ENCODE measurements around the gene CTSA. TPM values are rescaled to one million over a fixed set of nuclear protein-coding genes. Genes with fewer than 3 reads are reported as not detected.

Gene CTSA
- total RNA-seq = 57.4 TPM

DNA sequence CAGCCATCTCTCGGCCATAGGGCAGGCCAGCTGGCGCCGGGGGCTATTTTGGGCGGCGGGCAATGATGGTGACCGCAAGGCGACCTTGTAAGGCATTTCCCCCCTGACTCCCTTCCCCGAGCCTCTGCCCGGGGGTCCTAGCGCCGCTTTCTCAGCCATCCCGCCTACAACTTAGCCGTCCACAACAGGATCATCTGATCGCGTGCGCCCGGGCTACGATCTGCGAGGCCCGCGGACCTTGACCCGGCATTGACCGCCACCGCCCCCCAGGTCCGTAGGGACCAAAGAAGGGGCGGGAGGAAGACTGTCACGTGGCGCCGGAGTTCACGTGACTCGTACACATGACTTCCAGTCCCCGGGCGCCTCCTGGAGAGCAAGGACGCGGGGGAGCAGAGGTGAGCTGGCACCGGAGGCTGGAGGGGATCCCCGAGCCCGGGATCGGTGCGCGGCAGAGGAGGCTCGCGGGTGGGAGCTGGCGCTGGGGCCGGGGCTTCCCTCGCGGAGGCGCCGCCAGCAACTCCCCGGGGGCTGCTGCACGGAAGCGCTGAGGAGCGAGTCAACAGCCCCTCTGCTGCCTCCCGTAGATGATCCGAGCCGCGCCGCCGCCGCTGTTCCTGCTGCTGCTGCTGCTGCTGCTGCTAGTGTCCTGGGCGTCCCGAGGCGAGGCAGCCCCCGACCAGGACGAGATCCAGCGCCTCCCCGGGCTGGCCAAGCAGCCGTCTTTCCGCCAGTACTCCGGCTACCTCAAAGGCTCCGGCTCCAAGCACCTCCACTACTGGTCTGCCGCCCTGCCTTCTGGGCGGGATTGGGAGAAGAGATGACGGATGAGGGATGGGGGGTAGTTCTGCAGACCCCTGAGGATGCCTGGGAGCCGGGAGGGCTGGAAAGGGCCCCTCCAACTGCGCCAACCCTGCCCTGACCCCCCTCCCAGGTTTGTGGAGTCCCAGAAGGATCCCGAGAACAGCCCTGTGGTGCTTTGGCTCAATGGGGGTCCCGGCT, at the start of gene CTSA, which contains the start of gene NEURL2:
Gene CTSA, plus strand, starts transcription at position 351 of the 999 bp plus-strand sequence. Its CDS starts 234 bp downstream, at position 585.
Gene NEURL2, minus strand, starts transcription at position 224 of the 999 bp plus-strand sequence. Its CDS starts 217 bp downstream, at position 7.
- peak; percentile 74 for ATAC-seq

DNA sequence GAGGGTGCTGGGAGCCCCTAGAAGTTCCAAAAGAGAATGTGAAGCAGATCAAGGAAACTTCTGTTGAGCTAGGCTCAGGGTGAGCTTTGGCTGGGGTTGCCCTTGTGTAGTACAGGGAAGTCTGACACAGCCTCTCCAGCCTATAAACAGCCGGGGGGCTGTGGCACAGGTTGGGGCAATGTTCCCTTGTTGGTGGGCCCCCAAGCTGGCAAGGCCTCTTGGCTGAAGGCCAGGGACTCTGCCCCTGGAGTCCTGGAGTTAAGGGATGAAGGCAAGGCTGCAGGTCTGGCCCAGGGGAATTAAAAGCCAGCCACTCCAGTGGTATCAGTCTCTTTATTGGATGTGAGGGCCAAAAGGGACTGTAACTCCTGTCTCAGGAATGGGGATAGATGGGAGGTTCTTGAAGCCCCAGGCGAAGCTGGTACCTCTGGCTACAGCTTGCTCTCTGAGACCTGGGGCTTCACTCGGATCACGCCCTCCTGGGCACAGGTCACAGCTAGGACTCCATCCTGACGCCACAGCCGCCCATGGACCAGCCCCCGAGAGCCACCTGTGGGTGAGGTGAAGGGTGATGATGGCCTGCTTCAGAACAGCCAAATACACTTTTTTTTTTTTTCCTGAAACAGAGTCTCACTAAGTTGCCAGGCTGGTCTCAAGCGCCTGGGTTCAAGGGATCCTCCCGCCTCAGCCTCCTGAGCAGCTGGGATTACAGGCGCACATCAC, 49.6 kb upstream of the CTSA start:
- no peak for ATAC-seq

DNA sequence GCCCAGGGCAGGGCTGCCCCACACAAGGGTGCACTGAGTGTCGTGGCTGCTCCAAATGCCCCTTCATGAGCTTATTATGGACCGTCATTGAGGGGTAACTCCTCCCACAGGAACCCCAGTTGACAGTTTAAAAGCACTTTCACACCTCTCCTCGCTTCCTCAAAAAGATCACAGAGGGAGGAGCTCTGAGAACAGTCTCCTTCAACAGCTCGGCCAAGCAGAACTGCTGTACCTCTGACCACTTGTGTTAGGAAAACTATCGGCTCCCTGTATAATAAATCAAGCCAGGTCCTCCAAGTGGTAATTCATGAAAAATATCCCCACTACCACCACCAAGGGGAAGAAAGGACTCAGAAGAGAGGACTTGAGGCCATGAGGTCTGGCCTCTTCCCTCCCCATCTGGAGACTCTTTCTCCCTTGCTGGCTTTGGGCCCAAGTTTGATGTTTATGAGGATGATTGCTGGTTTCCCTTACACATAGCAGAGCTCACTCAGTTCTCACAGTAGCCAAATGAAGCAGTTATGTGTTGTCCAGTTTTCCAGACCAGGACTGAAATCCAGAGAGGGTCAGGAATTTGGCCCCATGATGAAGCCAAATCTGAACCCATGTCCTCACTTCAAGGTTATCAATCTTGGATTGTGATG, 48.8 kb upstream of the CTSA start:
- no peak for ATAC-seq

DNA sequence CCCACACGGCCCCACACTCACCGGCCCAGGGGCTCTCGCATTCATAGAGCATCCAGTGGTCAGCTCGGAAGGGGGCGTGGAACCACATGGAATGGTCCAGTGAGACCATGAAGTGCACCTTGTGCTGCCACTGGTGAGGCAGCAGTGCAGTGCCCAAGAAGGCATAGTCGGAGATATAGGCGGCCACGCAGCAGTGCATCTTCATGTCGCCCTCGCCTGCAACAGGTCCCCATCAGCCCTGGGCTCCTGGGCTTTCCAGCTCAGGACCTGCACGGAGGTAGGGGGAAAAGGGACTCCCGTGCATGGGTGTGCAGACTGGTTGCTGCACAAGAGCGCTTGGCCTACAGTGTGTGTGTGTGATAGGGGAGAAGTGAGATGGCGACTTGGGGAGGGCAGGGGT, 47.6 kb upstream of the CTSA start:
- no peak for ATAC-seq

DNA sequence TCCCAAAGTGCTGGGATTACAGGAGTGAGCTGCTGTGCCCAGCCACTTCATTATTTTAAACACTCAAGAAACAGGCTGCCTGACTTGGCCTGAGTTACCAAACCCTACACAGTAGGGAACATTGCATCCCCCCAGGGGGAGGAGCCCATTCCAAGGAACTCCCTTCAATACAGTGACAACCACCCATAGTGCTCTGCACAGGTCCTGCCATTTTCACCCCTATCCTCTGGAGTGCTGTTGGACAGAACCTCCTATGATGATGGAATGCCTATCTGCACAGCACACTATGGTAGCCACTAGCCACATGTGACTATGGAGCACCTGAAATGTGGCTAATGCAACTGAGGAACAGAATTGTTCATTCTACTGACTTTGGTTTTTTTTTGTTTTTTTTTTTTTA, 45.7 kb upstream of the CTSA start:
- no peak for ATAC-seq

DNA sequence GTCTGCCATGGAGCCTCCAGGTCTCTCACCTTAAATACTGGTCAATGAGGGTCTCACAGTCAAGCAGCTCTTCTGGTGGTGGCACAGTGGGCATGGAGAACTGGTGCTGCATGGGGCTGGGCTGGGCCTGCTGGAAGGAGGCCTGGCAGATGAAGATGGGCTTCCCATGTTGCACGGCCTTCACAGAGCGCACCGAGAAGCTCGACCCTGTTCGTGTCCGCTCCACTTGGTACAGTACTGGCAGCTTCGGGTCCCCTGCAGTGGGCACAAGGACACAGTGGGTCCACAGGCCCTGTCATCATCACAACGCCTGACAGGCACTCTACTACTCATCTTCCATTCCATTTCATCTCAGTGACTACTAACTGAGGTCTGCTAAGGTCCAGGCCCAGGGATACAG, 42.7 kb upstream of the CTSA start:
- no peak for ATAC-seq

DNA sequence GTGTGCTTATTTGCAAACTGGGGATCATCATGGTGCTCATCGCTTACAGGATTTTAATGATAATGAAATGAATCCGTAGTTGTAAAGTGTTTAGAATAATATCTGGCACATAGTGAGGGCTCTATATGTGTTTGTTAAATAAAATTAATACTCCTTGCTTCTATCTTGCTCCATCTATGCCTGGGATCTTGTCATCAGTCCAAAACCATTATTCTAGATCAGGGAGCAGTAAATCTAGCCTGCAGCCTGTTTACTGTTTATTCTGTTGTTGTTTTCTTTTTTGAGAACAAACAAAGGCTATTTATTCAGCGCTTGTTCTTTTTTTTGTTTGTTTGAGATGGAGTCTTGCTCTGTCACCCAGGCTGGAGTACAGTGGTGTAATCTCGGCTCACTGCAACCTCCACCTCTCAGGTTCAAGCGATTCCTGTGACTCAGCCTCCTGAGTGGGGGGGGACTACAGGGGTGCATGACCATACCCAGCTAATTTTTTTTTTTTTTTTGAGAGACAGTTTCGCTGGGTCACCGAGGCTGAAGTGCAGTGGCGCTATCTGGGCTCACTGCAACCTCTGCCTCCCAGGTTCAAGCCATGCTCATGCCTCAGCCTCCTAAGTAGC, 42.1 kb upstream of the CTSA start:
- ATAC-seq = no peak

DNA sequence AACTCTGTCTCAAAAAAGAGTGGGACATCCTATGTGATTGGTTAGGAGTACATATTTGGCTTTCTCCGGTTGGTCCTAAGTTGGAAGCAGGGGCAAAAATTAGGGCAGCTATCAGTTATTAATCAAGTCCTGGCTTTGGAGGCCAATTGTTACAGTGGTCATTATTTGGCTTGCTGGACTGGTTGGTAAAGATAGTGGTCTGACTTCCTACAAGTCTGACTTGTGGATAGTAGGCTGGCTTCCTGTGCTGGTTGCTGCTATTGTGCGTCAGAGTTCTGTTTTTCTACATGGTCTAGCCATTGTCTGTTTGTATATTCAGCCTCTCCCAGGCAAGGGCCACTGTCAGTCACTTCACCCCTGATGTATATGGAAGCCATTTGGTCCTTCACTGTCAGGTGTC, 40.9 kb upstream of the CTSA start:
- ATAC-seq = no peak

DNA sequence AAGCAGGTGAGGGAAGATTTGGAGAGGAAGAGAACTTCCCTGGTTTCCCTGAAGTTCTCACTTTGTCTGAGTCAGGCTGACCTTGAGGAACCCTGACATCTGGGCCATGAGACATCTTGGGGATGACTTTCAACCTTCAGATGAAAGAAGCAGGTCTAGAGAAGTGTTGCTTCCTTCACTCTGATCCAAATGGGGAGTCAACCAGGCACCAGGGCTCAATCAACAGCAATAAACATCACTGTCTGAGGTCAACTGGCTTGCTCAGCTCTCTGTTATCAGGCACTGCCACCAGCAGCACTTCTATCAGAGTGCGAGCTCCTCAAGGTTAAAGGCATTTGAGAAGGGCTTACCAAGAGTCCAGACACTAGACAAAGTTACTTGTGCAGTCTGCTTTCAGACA, 40.2 kb upstream of the CTSA start:
- ATAC-seq = no peak

DNA sequence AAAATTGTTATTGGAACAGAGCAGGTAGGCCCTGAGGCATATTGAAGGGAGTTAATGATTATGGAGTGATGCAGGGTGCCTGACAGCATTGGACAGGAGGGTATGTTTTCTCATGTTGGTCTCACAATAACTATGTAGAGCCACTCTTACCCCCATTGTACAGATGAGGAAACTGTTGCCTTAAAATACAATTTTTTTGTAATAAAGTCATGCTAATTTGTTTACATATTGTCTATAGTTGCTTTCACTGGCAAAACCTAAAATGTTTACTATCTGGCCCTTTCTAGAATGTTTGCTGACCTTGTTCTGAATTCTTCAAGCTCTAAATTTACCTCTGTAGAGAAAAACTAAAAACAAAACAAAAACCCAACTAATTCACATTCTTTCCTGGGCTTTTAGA, 39.6 kb upstream of the CTSA start:
- no peak for ATAC-seq

DNA sequence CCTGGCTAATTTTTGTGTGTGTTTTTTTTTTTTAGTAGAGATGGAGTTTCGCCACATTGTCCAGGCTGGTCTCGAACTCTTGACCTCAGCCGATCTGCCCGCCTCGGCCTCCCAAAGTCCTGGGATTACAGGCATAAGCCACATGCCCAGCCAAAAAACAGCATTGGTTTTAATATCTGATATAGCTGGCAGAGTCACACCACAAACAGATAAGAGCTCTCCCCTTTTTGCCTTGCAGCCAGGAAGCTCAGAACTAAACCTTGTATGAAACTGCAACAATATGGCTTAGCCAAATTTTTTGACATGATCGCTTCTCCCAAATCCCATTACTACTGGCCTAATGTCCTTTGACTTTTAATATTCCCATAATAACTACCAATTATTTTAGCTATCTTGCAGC, 38.8 kb upstream of the CTSA start:
- ATAC-seq = no peak

DNA sequence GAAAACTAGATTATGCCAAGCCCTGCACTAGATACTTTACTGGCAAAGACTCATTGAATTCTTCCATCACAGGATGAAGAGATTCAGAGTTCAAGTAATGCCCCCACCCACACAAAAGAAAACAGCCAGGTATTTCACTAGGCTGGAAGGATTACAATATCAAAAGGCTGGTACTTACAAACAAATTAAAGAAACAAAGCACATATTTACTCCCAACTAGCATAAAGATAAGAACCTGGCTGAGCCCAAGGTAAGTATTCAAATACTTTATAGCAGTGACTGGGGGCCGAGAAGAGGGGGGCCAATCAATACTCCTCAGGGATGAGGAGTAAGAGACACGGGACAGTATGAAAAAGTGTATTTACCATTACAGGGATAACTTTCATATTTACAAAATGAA, 37.7 kb upstream of the CTSA start:
- no peak for ATAC-seq

DNA sequence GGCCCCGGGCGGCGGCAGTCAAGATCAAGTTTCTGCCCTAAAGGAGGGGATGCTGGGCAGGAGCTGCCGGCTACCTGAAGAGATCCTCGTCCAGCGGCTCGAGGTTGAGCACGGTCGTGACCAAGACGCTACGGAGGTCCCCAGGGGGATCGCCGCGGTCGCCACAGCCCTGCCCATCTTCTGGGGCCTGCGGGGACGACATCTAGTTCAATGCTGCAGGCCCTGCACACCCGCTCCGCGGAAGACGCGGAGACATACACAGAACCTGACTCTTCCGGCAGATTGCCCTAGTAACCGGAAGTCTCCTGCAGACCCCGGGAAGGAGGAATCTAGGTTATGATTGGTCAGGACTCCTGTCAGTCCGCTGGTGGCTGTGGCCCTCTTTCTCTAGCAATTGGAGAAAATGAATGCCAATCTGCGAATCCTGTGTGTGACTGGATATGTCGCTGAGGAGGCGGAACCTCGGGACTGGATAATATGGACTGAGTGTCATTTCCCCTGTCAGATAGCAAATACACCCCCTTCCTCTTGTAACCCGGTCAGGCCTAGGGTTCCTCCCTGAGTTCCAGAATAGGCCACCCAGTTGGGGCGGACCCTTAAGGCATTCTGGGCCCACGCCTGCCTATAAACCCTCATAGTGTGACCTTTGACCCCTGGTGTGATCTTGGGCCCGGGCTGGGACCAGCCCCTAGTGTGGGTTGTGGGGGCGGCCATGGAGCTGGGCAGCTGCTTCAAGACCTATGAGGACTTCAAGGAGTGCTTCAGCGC, 33.8 kb upstream of the CTSA start, which contains the start of the genes ACOT8 and ZSWIM3:
Gene ACOT8, minus strand, starts transcription at position 279 of the 768 bp plus-strand sequence. Its CDS starts 77 bp downstream, at position 202.
Gene ZSWIM3, plus strand, starts transcription at position 501 of the 768 bp plus-strand sequence. Its CDS starts 212 bp downstream, at position 713.
- peak; percentile 98 for ATAC-seq

DNA sequence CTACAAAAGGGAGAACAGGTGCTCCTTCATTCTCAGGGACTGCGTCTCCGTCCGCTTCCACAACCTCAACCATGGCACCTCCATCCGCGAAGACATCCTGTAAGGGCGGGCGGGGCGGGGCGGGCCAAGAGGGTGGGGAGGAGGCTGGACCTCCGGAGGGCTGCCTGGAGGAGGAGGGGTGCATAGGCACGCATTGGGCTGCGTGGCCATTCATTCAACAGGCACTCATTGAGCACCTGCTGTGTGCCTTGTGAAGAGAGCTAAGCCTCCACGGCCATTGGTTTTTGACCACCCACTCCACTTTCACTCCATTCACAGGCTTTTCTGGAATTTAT, 33.3 kb upstream of the CTSA start:
- ATAC-seq = no peak

DNA sequence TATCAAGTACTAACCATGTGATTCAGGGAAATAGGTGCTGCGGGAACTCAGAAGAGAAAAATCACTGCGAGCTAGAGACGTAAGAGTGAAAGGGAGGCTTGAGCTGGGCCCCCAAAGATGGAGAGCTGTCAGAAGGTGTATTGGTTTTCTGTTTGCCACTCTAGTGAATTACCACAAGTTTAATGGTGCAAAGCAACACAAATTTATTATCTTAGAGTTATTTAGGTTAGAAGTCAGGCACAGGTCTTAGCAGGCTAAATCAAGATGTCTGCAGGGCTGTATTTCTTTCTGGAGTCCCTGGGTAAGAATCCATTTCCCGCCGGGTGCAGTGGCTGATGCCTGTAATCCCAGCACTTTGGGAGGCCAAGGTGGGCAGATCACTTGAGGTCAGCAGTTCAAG, 31.2 kb upstream of the CTSA start:
- no peak for ATAC-seq

DNA sequence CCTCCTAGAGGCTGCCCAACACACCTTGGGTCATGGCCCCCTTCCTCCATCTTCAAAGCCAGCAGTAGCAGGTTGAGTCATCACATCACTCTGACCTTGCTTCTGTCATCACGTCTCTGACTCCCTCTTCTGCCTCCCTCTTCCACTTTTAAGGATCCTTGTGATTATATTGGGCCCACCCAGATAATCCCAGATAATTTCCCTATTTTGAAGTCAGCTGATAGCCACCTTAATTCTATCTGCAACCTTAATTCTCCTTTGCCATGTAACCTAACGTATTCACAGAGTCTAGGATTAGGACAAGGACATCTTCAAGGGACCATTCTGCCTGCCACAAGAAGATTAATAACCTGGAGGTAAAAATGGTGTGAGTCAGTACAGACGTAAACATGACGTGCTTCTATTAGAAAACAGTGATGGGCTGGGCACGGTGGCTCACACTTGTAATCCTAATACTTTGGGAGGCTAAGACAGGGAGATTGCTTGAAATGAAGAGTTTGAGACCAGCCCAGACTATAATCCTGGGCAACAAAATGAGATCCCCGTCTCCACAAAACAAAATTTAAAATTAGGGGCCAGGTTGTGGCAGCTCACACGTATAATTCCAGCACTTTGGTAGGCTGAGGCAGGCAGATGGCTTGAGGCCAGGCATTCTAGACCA, 30.4 kb upstream of the CTSA start:
- ATAC-seq = no peak

DNA sequence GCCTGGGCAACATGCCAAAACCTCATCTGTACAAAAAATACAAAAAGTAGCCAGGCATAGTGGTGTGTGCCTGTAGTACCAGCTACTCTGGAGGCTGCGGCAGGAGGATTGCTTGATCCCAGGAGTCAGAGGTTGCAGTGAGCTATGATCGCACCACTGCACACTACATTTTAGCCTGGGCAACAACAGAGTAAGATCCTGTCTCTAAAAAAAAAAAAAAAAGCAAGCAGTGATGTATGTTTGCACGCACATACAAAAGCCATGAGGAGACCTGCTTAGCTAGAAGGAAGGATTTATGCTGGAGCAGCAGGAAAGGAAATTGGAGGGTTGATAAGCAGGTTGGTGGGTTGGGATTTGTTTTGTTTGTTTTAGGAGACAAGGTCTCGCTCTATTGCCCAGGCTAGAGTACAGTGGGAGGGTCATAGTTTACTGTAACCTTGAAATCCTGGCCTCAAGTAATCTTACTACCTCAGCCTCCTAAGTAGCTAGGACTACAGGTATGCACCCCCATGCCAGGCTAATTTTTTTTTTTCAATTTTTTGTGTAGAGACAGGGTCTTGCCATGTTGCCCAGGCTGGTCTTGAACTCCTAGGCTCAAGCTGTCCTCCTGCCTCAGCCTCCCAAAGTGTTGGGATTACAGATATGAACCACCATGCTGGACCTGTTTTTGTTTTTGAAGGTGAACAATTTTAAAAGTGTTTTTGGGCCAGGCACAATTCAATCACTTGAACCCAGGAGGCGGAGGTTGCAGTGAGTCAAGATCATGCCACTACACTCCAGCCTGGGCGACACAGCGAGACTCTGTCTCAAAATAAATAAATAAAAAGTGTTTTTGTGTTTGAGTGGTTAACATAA, 29.7 kb upstream of the CTSA start:
- no peak for ATAC-seq

DNA sequence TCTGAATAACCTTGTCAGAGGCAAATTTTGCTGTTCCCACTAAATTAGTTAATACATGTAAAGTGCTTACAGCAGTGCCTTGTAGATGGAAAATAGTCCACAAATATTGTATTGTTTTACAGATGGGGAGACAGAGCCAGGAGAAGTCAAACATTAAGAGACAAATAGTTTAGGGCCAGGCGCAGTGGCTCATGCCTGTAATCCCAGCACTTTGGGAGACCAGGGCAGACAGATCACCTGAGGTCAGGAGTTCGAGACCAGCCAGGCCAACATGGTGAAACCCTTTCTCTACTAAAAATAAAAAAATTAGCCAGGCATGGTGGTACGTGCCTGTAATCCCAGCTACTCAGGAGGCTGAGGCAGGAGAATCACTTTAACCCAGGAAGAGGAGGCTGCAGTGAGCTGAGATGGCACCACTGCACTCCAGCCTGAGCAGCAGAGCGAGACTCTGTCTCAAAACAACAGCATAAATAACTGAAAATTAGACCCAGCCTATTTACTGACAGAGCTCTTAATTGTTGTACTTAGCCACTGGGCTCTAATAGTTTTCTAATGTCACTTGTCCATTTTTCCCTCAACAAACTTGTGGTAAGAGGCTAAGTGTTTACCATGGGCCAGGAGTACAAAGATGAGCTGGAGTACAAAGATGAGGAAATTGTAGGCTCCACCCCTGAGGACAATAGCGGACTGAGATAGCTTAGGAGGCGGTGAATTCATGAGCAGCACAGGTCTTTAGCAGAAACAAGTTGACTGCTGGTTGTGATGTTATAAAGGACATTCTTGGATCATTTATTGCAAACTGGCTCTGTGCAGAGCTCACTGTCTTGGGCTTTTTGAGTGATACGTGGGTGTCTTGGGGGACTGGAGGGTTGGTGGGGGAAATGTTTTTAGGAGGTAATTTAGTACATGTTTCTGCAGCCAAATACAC, 27.3 kb upstream of the CTSA start:
- ATAC-seq = peak; percentile 32

DNA sequence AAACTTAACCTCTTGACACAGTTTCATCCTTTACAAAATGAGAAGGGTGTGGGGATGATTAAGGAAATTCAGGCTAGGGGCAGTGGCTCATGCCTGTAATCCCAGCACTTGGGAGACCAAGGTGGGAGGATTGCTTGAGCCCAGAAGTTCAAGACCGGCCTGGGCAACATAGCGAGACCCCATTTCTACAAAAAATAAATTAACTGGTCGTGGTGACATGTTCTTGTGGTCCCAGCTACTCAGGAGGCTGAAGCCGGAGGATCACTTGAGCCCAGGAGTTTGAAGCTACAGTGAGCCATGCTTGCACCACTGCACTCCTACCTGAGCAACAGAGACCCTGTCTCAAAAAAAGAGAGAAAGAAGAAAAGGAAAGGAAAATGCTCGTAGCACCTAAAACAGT, 24.7 kb upstream of the CTSA start:
- no peak for ATAC-seq
